Brain microvascular endothelial cell (primary cell): ENCODE results near the gene SERPINA12.

Experiments
- DNase-seq: peaks from one replicate; pipeline ENCODE4 v3.0.0-alpha.2; 2020
- H3K27ac ChIP-seq: fragments of 250-450 bp; sonication (Bioruptor Pico); 2 replicates; pipeline ENCODE4 v1.5.1; 2020; ENCODE audit warnings: mild to moderate bottlenecking, moderate library complexity
- H3K27me3 ChIP-seq: fragments of 250-450 bp; sonication (Bioruptor Pico); replicated peaks from 2 replicates; pipeline ENCODE4 v1.5.1; 2020; ENCODE audit warnings: mild to moderate bottlenecking
- H3K36me3 ChIP-seq: fragments of 250-450 bp; sonication (Bioruptor Pico); replicated peaks from 2 replicates; pipeline ENCODE4 v1.5.1; 2020; ENCODE audit warnings: mild to moderate bottlenecking
- H3K4me3 ChIP-seq: 2 replicates; pipeline ENCODE4 v1.5.1; 2011; ENCODE audit warnings: low read depth, mild to moderate bottlenecking, control low read depth, low read length, moderate library complexity
- in situ Hi-C: cut with HindIII; loops from 2 replicates; pipeline ENCODE4 v1.10.0; 2017; ENCODE audit warnings: low sequenced_read_pairs, low pct_ligation_motif_present
- TF ChIP-seq, protein P1 (sequence below): IDR thresholded peaks from 2 replicates; pipeline ENCODE4 v1.5.1; 2011; ENCODE audit warnings: low read depth, mild to moderate bottlenecking, moderate library complexity, low read length, control low read depth, inconsistent platforms; ENCODE audit errors: missing control alignments

The SERPINA12 gene

DNA sequence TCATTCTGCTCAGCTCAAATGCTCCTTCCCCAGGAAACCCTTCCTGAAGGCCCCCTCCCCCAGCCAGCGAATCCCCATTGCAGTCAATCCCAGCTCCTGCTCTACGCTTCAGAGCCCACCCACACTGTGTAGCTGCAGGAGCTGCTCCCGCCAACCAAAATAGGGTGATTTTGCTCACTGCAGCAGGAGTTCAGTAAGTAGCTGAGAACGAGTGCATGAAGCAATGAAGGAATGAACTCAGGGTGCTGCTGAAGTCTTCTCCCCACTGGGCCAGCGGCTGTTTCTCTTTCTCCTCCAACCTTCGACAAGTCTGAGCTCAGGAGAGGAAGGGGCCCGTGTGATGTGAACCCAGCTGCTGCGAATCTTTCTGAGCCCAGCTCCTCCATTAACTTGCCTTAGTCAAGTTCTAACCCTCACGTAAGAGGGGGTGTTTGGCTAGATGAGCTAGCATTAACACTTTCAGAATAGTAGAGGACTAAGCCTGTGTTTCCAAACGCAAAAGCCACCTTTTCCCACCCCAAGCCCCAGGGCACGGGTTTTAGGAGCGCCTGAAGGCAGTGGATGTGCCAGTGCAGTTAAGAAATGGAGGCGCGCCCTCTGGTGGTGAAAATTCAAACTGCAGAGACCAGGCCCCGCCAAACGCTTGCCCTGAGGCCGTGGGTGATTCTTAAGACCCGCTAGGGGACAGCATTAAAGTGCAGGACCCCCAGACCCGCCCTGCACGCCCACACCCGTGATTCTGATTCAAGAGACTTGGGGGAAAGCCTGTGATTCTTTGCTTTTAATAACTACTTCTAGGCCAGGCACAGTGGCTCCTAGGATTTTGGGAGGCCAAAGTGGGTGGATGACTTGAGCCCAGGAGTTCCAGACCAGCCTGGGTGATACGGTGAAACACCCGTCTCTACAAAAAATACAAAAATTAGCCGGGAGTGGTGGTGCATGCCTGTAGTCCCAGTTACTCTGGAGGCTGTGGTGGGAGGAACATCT lies 40.0 kb upstream of the SERPINA12 start:
- peak; percentile 61 for DNase-seq
- Histone ChIP-seq H3K27ac (no peak overlapping the region), H3K36me3 (no peaks in the 10 kb centered on the region), H3K27me3 (no peaks in the 10 kb centered on the region), H3K4me3 (no peak overlapping the region)
- TF ChIP-seq, protein P1, sequence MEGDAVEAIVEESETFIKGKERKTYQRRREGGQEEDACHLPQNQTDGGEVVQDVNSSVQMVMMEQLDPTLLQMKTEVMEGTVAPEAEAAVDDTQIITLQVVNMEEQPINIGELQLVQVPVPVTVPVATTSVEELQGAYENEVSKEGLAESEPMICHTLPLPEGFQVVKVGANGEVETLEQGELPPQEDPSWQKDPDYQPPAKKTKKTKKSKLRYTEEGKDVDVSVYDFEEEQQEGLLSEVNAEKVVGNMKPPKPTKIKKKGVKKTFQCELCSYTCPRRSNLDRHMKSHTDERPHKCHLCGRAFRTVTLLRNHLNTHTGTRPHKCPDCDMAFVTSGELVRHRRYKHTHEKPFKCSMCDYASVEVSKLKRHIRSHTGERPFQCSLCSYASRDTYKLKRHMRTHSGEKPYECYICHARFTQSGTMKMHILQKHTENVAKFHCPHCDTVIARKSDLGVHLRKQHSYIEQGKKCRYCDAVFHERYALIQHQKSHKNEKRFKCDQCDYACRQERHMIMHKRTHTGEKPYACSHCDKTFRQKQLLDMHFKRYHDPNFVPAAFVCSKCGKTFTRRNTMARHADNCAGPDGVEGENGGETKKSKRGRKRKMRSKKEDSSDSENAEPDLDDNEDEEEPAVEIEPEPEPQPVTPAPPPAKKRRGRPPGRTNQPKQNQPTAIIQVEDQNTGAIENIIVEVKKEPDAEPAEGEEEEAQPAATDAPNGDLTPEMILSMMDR = peak; percentile 93
- in situ Hi-C loops = no loop called here

DNA sequence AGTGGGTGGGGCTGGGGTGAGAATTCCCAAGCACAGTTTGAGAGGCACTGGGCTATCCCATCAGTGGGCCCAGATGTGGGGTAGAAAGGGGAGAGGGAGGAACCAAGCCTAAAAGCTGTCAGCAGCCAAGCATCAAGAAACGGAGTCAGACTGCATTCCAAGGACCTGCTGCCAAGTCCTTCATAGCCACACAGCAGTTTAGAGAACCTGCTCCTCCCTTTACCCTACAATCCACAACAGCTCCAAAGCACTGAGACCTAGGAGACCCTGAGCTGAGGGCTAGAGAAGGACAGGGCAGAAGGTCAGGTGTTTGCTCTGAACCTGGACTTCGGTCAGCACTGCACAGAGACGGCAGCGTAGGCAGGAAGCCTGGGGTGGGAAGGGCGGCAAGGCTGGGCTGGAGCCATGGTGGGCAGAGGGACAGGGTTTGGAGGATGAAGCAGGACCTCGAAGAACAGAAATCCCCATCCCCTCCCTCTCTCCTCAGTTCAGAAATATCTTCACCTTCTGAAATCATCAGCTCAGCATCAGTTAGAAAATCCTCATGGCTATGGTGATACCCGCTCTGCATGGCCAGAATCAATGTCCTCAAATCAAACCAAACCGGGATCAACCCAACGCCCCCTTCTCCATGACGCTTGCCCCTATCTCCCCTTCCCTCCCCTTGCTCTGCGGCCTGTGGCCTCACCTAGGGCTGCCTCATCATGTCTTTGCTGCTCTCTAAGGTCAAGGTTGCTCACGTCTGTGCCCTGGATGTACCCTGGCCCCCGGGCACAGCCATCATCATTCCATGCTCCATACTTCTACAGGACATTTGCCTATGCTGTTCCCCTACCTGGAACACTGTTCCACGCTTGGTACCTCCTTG lies 39.1 kb upstream of the SERPINA12 start:
- in situ Hi-C loops = no loop called here
- no peaks in the 10 kb centered on the region for H3K27me3 ChIP-seq
- TF ChIP-seq, protein P1 = no peak
- H3K36me3 ChIP-seq = no peaks in the 10 kb centered on the region
- no peak overlapping the region for H3K27ac ChIP-seq
- H3K4me3 ChIP-seq = no peak overlapping the region
- DNase-seq = no peak

DNA sequence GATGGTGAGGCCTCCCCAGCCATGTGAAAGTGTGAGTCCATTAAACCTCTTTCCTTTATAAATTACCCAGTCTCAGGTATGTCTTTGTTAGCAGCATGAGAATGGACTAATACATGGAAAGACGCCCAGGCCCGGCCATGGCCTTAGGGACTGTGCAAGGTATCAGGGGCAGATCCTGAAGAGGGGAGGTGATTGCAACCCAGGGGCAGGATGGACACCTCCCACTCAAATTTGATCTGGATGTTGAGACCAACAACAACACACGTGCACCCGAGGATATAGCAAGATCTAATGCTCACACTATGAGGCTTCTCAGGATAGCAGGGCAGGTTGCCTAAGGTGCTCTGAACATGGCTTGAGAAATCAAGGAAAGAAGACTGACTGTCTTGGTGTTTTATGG lies 38.5 kb upstream of the SERPINA12 start:
- in situ Hi-C loops = no loop called here

DNA sequence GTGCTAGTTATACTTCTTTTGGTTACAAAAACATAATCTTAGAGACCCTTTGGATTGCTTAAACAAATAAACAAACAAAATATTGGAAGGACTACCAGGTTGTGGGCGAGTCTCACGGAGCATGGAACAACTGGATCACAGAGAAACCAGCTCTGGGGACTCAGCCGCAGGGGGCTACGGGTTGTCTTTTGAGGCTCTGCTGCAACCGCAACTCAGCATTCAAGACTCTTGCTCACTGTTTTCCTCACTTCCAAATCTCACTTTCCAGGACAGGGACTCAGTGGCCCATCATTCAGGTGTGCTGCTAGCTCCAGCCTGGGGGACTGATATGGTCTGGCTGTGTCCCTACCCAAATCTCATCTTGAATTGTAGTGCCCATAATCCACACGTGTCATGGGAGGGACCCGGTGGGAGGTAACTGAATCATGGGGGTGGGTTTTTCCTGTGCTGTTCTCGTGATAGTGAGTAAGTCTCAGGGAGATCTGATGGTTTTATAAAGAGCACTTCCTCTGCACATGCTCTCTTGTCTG lies 37.9 kb upstream of the SERPINA12 start:
- in situ Hi-C loops = no loop called here
- no peak for DNase-seq
- TF ChIP-seq, protein P1 = no peak
- Histone ChIP-seq H3K36me3 (no peaks in the 10 kb centered on the region), H3K27ac (no peak overlapping the region), H3K27me3 (no peaks in the 10 kb centered on the region), H3K4me3 (no peak overlapping the region)

More for the DNA sequence above, 38.5 kb upstream of the SERPINA12 start:
- TF ChIP-seq, protein P1 = no peak
- DNase-seq = no peak
- Histone ChIP-seq H3K4me3 (no peak overlapping the region), H3K27me3 (no peaks in the 10 kb centered on the region), H3K36me3 (no peaks in the 10 kb centered on the region), H3K27ac (no peak overlapping the region)

DNA sequence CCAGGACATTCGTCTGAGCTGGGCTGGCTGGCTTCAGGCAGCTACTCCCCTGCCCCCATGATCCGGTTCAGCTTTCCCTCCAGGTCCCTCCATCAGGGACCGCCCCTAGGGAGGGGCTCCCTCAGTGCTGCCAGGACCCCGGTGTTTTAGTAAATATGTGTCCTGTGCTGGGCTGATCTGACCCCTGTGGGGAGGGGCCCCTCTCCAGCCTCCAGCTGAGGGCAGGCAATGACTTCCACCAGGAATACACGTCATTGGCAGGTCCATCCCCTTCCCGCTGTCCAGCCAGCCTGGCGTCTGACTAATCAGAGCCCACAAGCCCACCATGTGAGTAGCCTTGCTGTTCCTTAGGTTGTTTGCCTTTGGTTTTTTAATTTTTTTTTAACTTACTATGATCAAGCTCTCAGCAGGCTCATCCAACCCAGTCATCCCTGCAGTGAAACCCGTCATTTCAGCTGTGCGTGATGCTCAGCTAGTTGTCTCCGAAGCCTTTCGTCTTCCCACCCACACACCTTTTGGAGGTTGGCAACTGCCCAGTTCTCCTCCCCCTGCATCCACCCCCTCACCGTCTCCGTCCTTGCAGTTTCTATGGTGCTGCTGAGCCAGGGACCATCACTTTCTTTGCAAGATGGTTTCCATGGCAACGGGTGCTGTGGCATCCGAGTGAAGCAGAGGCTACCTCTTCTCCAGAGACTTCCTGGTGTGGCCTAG lies 36.0 kb upstream of the SERPINA12 start:
- Histone ChIP-seq H3K36me3 (no peaks in the 10 kb centered on the region), H3K4me3 (no peak overlapping the region), H3K27ac (peak overlapping the region; percentile 11), H3K27me3 (no peaks in the 10 kb centered on the region)
- in situ Hi-C loops = no loop called here
- TF ChIP-seq, protein P1 = no peak
- DNase-seq = peak; percentile 48
